Esophagus muscularis mucosa (tissue), 3 donors: ENCODE results near the gene DGKZ.

ENCODE experiments used
- CTCF ChIP-seq, 3 experiments: fragments of 200-600 bp in 2 of 3; fragments of 450-650 bp in 1 of 3; sonication (generic) in 2 of 3; IDR thresholded peaks; one replicate each; pipeline ENCODE4 v1.5.1; 2017 to 2019; ENCODE audit warnings: antibody characterized with exemption in 3 of 3, mild to moderate bottlenecking in 2 of 3, moderate library complexity in 1 of 3
- POLR2A ChIP-seq: fragments of 450-650 bp; IDR thresholded peaks from one replicate; pipeline ENCODE4 v1.6.1; 2017; ENCODE audit warnings: antibody characterized with exemption, moderate library complexity, mild to moderate bottlenecking, low read depth
- POLR2AphosphoS5 ChIP-seq, 2 donors: sonication (generic); formaldehyde crosslinking; IDR thresholded peaks; one replicate each; pipeline ENCODE4 v1.6.1; 2017; ENCODE audit warnings: antibody characterized with exemption in 2 of 2

GRCh38 chr11:46300270-46300669, 47.0 kb upstream of the DGKZ start:
- TF ChIP-seq CTCF (IDR thresholded peaks at IDR 0.05) (no peak), POLR2A (no peak), POLR2AphosphoS5 (IDR thresholded peaks at IDR 0.05) (no peak)
